ENCODE measurements around the gene TCF7L2.

Gene TCF7L2

DNA sequence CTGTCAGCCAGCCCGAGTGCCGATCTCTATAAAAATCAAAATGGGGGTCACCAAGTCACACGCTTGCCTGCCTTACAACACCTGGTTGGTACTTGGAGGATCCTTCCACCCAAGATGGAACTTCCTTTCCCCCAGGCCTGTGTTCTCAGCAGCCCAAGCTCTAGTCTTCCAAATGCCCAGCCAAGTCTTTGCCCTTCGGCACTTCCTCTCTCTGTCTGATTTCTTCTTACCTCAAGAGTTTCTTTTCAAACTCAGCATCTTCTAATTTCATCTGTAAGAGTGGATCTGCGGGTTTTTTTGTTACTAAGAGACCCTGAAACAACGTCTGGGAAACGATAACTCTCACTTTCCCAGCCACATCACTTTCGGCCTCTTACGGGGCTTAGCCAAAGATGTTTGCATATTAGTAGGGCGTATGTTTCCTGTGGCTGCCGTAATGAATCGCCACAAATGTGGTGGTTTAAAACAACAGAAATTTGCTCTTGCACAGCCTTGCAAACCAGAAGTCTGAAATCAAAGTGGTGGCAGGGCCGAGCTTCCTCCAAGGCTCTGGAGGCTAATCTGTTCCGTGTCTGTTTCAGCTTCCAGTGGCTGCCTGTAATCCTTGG lies 219.9 kb downstream of the TCF7L2 start:
- H3K4me3 ChIP-seq (ENCODE audit: low read depth, low read length) = no peak overlapping the region
- peaks cover 29% of the 10 kb centered on the region for H3K4me1 ChIP-seq (ENCODE audit: control insufficient read depth, insufficient read depth, low read length)
- no peaks in the 10 kb centered on the region for H3K27me3 ChIP-seq (ENCODE audit: control insufficient read depth, insufficient read depth, low read length)
- H3K9me3 ChIP-seq (ENCODE audit: control insufficient read depth, insufficient read depth, low read depth, low read length) = no peaks in the 10 kb centered on the region
- no peak overlapping the region for H3K9ac ChIP-seq (ENCODE audit: low read length)
- H3K36me3 ChIP-seq (ENCODE audit: control insufficient read depth, insufficient read depth, low read length) = no peaks in the 10 kb centered on the region
- no peak overlapping the region for H3K27ac ChIP-seq (ENCODE audit: low read depth, low read length)

DNA sequence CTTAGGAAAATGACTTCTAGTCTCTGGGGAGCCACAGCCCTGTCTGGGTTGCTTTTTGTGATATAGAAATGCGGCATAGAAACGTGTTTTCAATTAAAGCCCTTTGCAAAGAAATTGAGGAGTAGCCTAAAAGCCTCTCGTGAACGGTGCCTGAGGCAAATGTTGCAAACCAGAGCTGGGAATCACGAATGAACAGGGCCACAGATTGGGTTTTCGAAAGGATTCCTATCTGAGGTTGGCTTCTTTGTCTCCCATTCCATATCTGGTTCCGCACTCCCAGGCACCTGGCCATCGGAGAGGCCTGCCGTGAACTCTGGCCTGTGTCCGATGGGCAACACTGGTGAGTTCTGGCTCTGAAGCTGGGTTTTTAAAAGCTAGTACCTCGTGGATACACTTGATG lies 221.6 kb downstream of the TCF7L2 start:
- Histone ChIP-seq H3K4me1 (ENCODE audit: control insufficient read depth, insufficient read depth, low read length) (peaks cover 22% of the 10 kb centered on the region), H3K27ac (ENCODE audit: low read depth, low read length) (no peak overlapping the region), H3K4me3 (ENCODE audit: low read depth, low read length) (no peak overlapping the region), H3K36me3 (ENCODE audit: control insufficient read depth, insufficient read depth, low read length) (no peaks in the 10 kb centered on the region), H3K9me3 (ENCODE audit: control insufficient read depth, insufficient read depth, low read depth, low read length) (no peaks in the 10 kb centered on the region), H3K9ac (ENCODE audit: low read length) (no peak overlapping the region), H3K27me3 (ENCODE audit: control insufficient read depth, insufficient read depth, low read length) (no peaks in the 10 kb centered on the region)

DNA sequence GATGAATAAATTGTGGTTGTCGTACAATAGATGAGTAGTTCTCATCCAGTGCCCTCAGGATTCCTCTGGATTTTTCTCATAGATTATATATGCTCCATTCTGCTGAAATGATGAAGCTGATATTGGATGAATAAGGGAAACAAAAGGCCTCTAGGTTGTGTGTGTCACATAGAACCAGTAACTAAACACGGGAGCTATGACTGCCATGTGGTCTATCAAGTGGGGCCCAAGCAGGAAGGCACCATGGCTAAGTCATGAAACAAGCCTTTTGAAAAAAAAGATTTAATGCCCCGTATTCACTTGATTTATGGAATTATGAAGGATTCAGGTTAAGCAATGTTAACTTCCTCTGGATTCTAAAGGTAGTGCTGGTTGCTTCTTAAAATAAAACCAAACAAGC lies 225.1 kb downstream of the TCF7L2 start:
- Histone ChIP-seq H3K27ac (ENCODE audit: low read depth, low read length) (no peak overlapping the region), H3K4me1 (ENCODE audit: control insufficient read depth, insufficient read depth, low read length) (peaks cover 15% of the 10 kb centered on the region), H3K9ac (ENCODE audit: low read length) (no peak overlapping the region), H3K27me3 (ENCODE audit: control insufficient read depth, insufficient read depth, low read length) (no peaks in the 10 kb centered on the region), H3K9me3 (ENCODE audit: control insufficient read depth, insufficient read depth, low read depth, low read length) (no peaks in the 10 kb centered on the region), H3K36me3 (ENCODE audit: control insufficient read depth, insufficient read depth, low read length) (no peaks in the 10 kb centered on the region), H3K4me3 (ENCODE audit: low read depth, low read length) (no peak overlapping the region)

DNA sequence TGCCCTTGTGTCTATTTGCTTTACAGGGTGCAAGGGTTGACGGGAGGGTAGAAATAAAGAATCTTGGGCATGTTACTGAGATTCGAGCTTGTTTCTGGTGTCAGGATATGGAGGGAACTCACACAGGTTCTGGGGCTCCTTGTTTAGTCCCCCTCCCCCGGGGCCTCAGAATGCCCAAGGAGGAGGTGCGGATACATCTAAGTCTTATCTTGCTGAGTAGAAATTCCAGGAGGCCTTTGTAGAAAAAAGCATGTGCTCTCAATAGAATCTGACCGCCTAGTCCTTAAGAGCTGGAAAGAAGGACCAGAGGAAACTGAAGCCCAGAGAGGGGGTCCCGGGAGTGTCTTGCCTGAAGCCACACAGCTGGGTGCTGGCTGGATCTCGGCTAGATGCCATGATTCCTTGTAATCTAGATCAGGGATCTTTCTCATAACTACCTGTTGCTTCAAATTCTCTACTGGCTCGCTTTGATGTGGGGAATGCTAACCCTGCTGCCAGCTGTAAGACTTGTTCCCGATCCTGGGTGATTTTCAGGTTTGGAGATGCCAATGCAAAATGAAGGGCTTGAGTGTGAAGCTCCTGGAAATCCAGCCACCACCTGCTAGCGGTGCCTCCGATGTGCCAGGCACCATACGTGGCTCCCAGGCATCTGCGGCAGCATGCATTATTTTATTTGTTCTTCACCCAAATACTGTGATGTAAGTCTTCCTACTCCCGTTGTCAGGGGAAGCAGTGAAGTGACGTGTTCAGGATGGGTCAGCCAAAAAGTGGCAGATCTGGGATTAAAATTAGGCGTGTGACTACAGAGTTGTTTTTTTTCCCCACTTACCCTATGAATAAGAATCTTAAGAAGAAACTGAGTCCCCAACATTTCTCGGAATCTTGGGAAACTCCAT lies 226.0 kb downstream of the TCF7L2 start:
- Histone ChIP-seq H3K36me3 (ENCODE audit: control insufficient read depth, insufficient read depth, low read length) (no peaks in the 10 kb centered on the region), H3K9ac (ENCODE audit: low read length) (no peak overlapping the region), H3K27me3 (ENCODE audit: control insufficient read depth, insufficient read depth, low read length) (no peaks in the 10 kb centered on the region), H3K9me3 (ENCODE audit: control insufficient read depth, insufficient read depth, low read depth, low read length) (no peaks in the 10 kb centered on the region), H3K27ac (ENCODE audit: low read depth, low read length) (no peak overlapping the region), H3K4me3 (ENCODE audit: low read depth, low read length) (no peak overlapping the region), H3K4me1 (ENCODE audit: control insufficient read depth, insufficient read depth, low read length) (peaks cover 20% of the 10 kb centered on the region)

DNA sequence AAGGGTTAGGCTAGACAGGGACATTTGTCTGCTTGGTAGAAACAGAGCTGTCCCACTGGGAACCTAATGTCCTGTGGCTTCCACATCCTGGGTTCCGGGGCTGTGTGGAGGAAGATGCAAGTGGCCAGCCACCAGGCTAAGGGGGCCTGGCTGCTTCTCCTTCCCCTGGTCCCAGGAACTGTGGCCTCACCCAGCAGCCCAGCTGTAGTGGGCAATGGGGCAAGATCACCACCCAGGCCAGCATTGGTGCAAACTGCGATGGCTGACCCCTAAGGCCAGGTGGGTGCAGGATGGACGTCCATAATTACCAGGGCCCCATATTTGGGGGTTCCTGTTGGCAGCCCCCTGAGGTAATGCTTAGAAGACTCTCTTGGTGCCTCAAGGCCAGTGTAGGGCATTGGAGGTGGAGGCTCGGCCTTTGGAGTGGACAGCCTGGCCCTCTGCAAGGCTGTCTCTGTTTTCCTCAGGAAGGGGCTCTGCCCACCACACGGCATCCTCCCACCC lies 226.7 kb downstream of the TCF7L2 start:
- Histone ChIP-seq H3K4me3 (ENCODE audit: low read depth, low read length) (no peak overlapping the region), H3K27ac (ENCODE audit: low read depth, low read length) (no peak overlapping the region), H3K36me3 (ENCODE audit: control insufficient read depth, insufficient read depth, low read length) (no peaks in the 10 kb centered on the region), H3K4me1 (ENCODE audit: control insufficient read depth, insufficient read depth, low read length) (peaks cover 20% of the 10 kb centered on the region), H3K27me3 (ENCODE audit: control insufficient read depth, insufficient read depth, low read length) (no peaks in the 10 kb centered on the region), H3K9me3 (ENCODE audit: control insufficient read depth, insufficient read depth, low read depth, low read length) (no peaks in the 10 kb centered on the region), H3K9ac (ENCODE audit: low read length) (no peak overlapping the region)

DNA sequence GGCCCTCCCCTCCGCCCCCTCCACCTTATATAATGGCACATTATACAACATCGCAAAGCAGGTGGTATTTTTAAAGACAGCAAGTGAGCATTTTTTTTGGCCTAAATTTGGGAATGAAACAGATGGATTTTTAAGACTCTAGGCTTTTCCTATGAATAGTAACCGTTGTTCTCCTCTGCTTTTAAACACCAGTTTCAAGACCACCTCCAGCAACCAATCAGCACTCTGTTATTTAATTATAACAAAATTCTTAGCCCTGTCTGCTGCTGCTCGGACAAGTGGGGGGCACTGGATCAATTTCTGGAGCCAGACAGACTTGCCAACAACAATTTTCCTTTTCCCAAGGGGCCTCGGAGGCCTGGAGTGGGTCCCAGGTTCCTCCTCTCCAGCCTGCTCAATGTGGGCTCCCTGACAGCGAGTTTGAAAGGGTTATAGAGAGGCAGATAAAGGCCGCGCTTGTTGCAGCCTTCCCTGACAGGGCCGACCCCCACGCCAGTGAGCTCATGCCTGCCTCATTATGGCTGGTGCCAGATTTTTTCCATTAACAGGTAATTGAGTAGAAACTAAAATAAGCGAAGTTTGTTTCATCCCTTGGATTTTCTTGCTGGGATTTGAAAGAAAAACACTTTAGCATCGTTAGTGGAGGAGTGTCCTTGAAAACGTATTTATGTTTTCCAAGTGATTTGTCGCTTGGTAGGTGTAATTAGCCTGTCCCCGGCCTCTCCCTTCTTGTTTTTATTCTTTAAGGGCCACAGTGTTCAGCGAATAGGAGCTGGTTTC lies 227.3 kb downstream of the TCF7L2 start:
- Histone ChIP-seq H3K27me3 (ENCODE audit: control insufficient read depth, insufficient read depth, low read length) (no peaks in the 10 kb centered on the region), H3K4me1 (ENCODE audit: control insufficient read depth, insufficient read depth, low read length) (peaks cover 20% of the 10 kb centered on the region), H3K9me3 (ENCODE audit: control insufficient read depth, insufficient read depth, low read depth, low read length) (no peaks in the 10 kb centered on the region), H3K9ac (ENCODE audit: low read length) (no peak overlapping the region), H3K27ac (ENCODE audit: low read depth, low read length) (no peak overlapping the region), H3K36me3 (ENCODE audit: control insufficient read depth, insufficient read depth, low read length) (no peaks in the 10 kb centered on the region), H3K4me3 (ENCODE audit: low read depth, low read length) (no peak overlapping the region)

DNA sequence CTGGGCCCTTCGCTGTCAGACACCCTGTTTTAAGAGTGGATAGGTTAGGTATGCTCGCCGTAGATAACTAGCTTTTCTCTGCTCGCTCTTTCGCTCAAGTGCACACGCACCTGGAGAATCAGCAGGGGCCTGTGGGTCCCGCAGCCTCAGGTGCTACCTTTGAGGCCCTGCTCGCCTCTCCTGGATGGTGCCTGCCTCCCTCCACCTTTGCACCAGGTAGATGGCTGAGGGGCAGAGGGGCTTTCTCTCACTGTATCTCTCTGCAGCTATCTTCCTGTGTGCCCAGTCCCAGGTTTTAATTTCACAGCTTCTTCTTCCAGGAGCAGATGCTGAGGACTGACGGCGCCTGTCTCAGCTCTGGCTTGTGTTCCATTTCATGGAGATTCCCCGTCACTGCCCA lies 227.9 kb downstream of the TCF7L2 start:
- H3K27ac ChIP-seq (ENCODE audit: low read depth, low read length) = no peak overlapping the region
- H3K9ac ChIP-seq (ENCODE audit: low read length) = no peak overlapping the region
- no peaks in the 10 kb centered on the region for H3K9me3 ChIP-seq (ENCODE audit: control insufficient read depth, insufficient read depth, low read depth, low read length)
- no peaks in the 10 kb centered on the region for H3K27me3 ChIP-seq (ENCODE audit: control insufficient read depth, insufficient read depth, low read length)
- H3K4me3 ChIP-seq (ENCODE audit: low read depth, low read length) = no peak overlapping the region
- peaks cover 20% of the 10 kb centered on the region for H3K4me1 ChIP-seq (ENCODE audit: control insufficient read depth, insufficient read depth, low read length)
- H3K36me3 ChIP-seq (ENCODE audit: control insufficient read depth, insufficient read depth, low read length) = no peaks in the 10 kb centered on the region

DNA sequence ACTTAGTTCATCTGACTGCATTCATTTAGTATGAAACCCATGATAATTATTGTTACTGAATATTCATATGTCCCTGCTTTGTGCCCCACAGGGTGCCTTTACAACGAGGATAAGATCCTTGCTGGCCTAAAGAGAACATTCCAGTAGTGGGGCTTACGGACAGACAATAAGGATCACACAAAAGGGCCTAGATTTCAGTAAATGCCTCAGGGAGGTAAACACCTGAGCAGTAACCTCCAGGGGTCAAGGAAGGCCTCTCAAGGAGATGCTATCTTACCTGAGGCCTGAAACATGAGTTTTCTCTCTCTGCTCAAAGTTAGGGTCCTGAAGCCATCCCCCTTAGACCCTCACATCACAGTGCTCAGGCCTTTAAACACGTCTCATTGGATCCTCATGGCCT lies 228.7 kb downstream of the TCF7L2 start:
- H3K27me3 ChIP-seq (ENCODE audit: control insufficient read depth, insufficient read depth, low read length) = no peaks in the 10 kb centered on the region
- no peak overlapping the region for H3K9ac ChIP-seq (ENCODE audit: low read length)
- no peaks in the 10 kb centered on the region for H3K9me3 ChIP-seq (ENCODE audit: control insufficient read depth, insufficient read depth, low read depth, low read length)
- no peak overlapping the region for H3K27ac ChIP-seq (ENCODE audit: low read depth, low read length)
- no peak overlapping the region for H3K4me3 ChIP-seq (ENCODE audit: low read depth, low read length)
- H3K36me3 ChIP-seq (ENCODE audit: control insufficient read depth, insufficient read depth, low read length) = no peaks in the 10 kb centered on the region
- peaks cover 20% of the 10 kb centered on the region for H3K4me1 ChIP-seq (ENCODE audit: control insufficient read depth, insufficient read depth, low read length)

DNA sequence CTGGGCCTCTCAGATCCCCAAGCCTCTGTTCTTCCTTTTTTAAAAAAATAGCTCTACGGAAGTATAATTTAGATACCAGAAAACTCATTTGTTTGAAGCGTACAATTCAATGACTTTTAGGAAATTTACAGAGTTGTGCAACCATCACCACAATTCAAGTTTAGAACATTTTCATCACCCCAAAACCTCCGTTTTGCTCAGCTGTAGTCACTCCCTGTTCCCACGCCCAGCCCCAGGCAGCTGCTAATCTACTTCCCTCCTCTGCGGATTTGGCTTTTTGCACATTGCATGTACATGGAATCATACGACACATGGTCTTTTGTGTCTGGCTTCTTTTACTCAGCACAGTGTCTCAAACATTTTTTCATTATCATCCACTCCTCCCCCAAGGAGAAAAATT lies 229.2 kb downstream of the TCF7L2 start:
- Histone ChIP-seq H3K9me3 (ENCODE audit: control insufficient read depth, insufficient read depth, low read depth, low read length) (no peaks in the 10 kb centered on the region), H3K4me1 (ENCODE audit: control insufficient read depth, insufficient read depth, low read length) (peaks cover 20% of the 10 kb centered on the region), H3K9ac (ENCODE audit: low read length) (no peak overlapping the region), H3K4me3 (ENCODE audit: low read depth, low read length) (no peak overlapping the region), H3K27ac (ENCODE audit: low read depth, low read length) (no peak overlapping the region), H3K36me3 (ENCODE audit: control insufficient read depth, insufficient read depth, low read length) (no peaks in the 10 kb centered on the region), H3K27me3 (ENCODE audit: control insufficient read depth, insufficient read depth, low read length) (no peaks in the 10 kb centered on the region)

DNA sequence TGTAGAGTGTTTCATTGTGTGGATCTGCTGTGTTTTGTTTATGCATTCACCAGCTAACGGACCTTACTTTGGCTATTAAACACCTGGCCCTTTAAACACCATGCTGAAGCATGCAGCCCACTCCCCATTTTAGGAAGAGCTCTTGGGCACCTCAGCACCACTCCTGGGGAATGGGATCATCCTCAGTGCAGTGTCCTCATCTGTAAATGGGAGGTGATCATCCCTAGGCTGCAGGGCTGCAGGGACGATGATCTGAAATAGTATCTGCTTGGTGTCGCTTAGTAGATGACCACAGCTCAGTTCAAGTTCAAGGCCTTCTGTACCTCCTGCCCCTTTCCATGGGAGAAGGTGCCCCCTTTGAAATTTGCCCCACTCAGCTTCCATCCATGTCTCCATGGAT lies 229.9 kb downstream of the TCF7L2 start:
- Histone ChIP-seq H3K36me3 (ENCODE audit: control insufficient read depth, insufficient read depth, low read length) (no peaks in the 10 kb centered on the region), H3K9me3 (ENCODE audit: control insufficient read depth, insufficient read depth, low read depth, low read length) (no peaks in the 10 kb centered on the region), H3K4me1 (ENCODE audit: control insufficient read depth, insufficient read depth, low read length) (peaks cover 20% of the 10 kb centered on the region), H3K4me3 (ENCODE audit: low read depth, low read length) (no peak overlapping the region), H3K27ac (ENCODE audit: low read depth, low read length) (no peak overlapping the region), H3K27me3 (ENCODE audit: control insufficient read depth, insufficient read depth, low read length) (no peaks in the 10 kb centered on the region), H3K9ac (ENCODE audit: low read length) (no peak overlapping the region)

All from HUES6 (cell line).